GM10248 (cell line): ENCODE data around the gene SCNM1.

Source experiments
- CTCF ChIA-PET: fragments of 300-600 bp; sonication (Branson Sonifier 250); formaldehyde crosslinking; extraction: SDS; loops from one replicate; lab custom pipeline; 2021; ENCODE audit warnings: antibody characterized with exemption; lab: Yijun Ruan, JAX
- POLR2A ChIA-PET: fragments of 350-650 bp; sonication (Branson Sonifier 250); formaldehyde crosslinking; extraction: SDS; loops from one replicate; lab custom pipeline; 2020; ENCODE audit warnings: antibody characterized with exemption; lab: Yijun Ruan, JAX
- DNase-seq: peaks from one replicate; pipeline ENCODE4 v3.0.0; 2012; ENCODE audit errors: extremely low spot score
- CTCF ChIP-seq: IDR thresholded peaks from 2 replicates; pipeline ENCODE4 v1.5.1; 2012; ENCODE audit warnings: mild to moderate bottlenecking, low read depth; ENCODE audit errors: extremely low read depth, missing control alignments, control extremely low read depth

SCNM1 gene

GRCh38 chr1:151167116-151167515 lies 1.2 kb downstream of the SCNM1 start:
- no peak for TF ChIP-seq CTCF
- DNase-seq: no peak
- CTCF ChIA-PET: interaction anchor here (1.1 to 3.6 kb wide), 6 partner anchors 10 to 142 kb away, joined by 3 to 16 read pairs (median 3); partner anchors contain the start of genes TNFAIP8L2 and VPS72
- POLR2A ChIA-PET: no interaction called here

DNA sequence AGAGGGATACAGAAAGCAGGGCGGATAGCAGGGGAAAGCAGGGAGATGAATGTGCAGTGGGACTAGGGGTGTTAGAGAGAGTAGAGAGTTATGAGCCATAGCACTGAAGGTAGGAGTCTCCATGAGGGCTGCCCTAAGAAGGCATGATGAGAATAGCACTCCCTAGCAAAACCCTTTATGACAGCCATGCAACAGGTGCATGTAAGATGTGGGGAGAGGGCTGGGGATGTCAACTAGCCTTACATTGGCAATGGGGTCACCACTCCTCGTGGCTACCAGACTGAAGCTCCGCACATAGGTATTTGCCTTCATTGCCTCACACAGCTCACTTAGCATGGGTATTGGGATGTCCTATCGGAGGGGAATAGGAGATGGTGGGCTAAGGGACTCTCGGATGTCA lies 5.2 kb downstream of the SCNM1 start:
- CTCF ChIA-PET: interaction anchor here (1.3 to 2.0 kb wide), 7 partner anchors 8 to 175 kb away, joined by 3 to 7 read pairs (median 4); partner anchors contain the start of gene TNFAIP8L2
- POLR2A ChIA-PET: no interaction called here

DNA sequence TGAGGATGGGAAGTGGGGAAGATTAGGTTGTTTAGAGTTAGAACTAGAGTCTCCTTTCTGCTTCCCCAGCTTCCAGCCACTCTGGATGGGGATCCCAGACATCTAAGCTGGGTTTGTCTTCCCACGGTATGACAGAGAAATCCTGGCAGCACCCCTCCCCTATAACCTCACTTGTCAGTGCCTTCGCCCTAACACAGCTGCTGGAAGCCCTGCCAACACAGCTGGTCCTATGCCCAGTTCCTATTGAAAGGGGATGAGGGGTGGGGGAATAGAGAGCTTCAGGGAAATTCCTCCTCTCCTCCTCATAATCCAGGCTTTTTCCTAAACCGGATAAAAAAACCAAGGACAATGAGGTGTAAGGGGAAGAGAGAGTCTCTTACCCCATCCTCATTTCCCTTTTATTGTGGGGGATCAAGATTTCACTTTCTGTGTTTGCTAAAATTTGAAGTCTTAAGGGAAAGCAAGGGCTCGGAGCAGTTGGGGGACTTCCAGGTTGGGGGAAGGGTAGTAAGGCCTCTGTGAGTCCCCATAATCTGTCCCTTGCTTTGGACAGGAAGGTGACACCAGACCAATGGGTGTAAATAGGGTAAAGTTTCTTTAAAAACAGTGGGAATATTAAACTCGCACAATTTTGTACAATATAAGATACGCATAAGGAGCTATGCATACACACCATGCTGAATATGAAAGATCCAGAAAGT lies 9.2 kb downstream of the SCNM1 start:
- TF ChIP-seq CTCF: no peak
- no peak for DNase-seq
- POLR2A ChIA-PET: no interaction called here
- CTCF ChIA-PET: interaction anchor here (0.7 to 1.7 kb wide), 13 partner anchors 9 to 77 kb away, joined by 3 to 6 read pairs (median 4); partner anchors contain the start of genes TNFAIP8L2 and VPS72

More for the DNA sequence above, 5.2 kb downstream of the SCNM1 start:
- DNase-seq: no peak
- no peak for TF ChIP-seq CTCF

GRCh38 chr1:151175863-151176262 lies 9.9 kb downstream of the SCNM1 start, which contains the start of gene TMOD4:
Gene TMOD4 (minus strand): TSS chr1:151175981. CDS start chr1:151174875, 1,106 bp downstream.
- ChIA-PET POLR2A (no interaction called here), CTCF (interaction anchor here (0.9 to 1.7 kb wide), 9 partner anchors 9 to 76 kb away, joined by 3 to 6 read pairs (median 4); partner anchors contain the start of gene VPS72)
- DNase-seq: no peak
- TF ChIP-seq CTCF: peak; percentile 27

- POLR2A ChIA-PET: no interaction called here
- TF ChIP-seq CTCF: no peak
- no peak for DNase-seq
- CTCF ChIA-PET: interaction anchor here (1.0 to 1.7 kb wide), 10 partner anchors 8 to 25 kb away, joined by 3 to 7 read pairs (median 4); partner anchors contain the start of genes TNFAIP8L2 and VPS72
These were observed 10.6 kb downstream of the SCNM1 start for GRCh38 chr1:151176514-151177045.

DNA sequence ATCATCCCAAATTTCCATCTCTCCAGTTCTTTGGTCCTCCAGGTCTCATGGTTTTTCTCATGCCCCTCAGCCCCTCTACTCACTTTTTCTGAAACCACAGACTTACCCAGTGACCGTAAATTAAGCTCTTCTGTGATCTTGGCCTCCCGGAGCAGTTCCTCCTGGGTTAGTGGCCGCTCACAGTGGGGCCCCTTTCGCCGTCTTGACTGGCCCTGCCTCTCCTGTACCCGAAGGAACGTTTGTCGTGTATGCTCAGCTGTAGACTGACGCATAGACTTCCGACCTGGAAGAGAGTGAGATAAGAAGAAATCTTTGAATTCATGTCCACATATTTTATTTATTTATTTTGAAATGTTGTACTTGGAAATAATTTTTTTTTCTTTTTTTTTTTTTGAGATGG lies 18.3 kb downstream of the SCNM1 start:
- no peak for TF ChIP-seq CTCF
- CTCF ChIA-PET: interaction anchor here (0.6 to 2.0 kb wide), 2 partner anchors 8 to 495 kb away, joined by 3 to 6 read pairs; partner anchors contain the start of gene TMOD4
- no peak for DNase-seq
- POLR2A ChIA-PET: no interaction called here
